Mononuclear cell (primary cell): Measurements from ENCODE around the gene HSP90AB1. TPM values are rescaled to one million over a fixed set of nuclear protein-coding genes. Genes with fewer than 3 reads are reported as not detected.
A peak's percentile ranks its signal among the peaks of the same experiment; 100 is the strongest.

Experiments
- H3K27me3 ChIP-seq: 2 replicates; pipeline ENCODE4 v1.6.0; 2011; ENCODE audit warnings: low read length, control low read depth; ENCODE audit not compliant: insufficient read depth
- H3K4me1 ChIP-seq: 2 replicates; pipeline ENCODE4 v1.5.1; 2011; ENCODE audit warnings: mild to moderate bottlenecking, low read length, control low read depth; ENCODE audit not compliant: insufficient read depth
- H3K4me3 ChIP-seq: 2 replicates; pipeline ENCODE4 v1.5.1; 2011; ENCODE audit warnings: mild to moderate bottlenecking, low read length, moderate library complexity
- H3K9me3 ChIP-seq: 2 replicates; pipeline ENCODE4 v1.5.1; 2011; ENCODE audit warnings: low read depth, mild to moderate bottlenecking, control low read depth, low read length
- total RNA-seq: library from RNA; depleted of rRNA; stranded (reverse); fragments of >200 nt; gene quantifications from one replicate; pipeline ENCODE4 v1.2.3, GENCODE V29; 2012

The HSP90AB1 gene
- total RNA-seq, 1 donor, result 442 TPM

DNA sequence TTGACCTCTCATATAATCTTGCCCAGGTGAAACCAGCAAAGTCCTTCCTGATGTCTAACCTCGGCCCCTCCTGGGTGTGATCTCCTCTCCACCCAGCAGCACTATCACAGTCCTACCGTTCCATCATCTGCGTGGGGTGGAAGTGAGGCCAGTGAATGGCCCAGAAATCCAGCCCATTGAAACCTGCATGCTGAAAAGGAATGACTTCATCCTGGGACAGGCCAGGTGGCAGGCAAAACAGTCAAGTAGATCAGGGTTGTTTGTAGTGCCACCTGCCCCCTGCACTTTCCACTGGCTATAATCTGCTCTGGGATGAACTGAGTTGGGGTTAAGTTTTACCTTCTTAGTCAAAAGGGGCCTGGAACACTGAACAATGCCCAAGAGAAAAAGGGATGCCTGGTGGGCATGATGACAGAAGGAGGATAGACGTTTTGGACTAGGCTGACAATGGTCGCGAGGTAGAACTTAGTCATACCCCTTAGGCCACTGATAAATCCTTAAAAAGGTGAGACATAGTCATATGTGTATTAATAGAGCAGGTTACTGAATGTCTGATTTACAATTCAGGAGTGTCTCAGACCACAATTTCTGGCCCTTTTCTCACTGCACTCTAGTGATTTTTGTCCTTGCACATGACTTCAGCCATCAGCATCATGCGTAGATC, 8.1 kb upstream of the HSP90AB1 start:
- no peaks in the 10 kb centered on the region for H3K27me3 ChIP-seq
- H3K4me3 ChIP-seq, result no peak overlapping the region
- H3K9me3 ChIP-seq, result no peaks in the 10 kb centered on the region
- H3K4me1 ChIP-seq, result peaks cover 24% of the 10 kb centered on the region

GRCh38 chr6:44243345-44243744, 3.6 kb upstream of the HSP90AB1 start:
- H3K4me3 ChIP-seq, result no peak overlapping the region
- H3K27me3 ChIP-seq, result no peaks in the 10 kb centered on the region
- peaks cover 15% of the 10 kb centered on the region for H3K4me1 ChIP-seq
- H3K9me3 ChIP-seq, result no peaks in the 10 kb centered on the region

- Histone ChIP-seq H3K27me3 (no peaks in the 10 kb centered on the region), H3K9me3 (no peaks in the 10 kb centered on the region), H3K4me1 (peaks cover 28% of the 10 kb centered on the region), H3K4me3 (peak overlapping the region; percentile 92)
Measured at GRCh38 chr6:44245391-44245911, 1.4 kb upstream of the HSP90AB1 start.

DNA sequence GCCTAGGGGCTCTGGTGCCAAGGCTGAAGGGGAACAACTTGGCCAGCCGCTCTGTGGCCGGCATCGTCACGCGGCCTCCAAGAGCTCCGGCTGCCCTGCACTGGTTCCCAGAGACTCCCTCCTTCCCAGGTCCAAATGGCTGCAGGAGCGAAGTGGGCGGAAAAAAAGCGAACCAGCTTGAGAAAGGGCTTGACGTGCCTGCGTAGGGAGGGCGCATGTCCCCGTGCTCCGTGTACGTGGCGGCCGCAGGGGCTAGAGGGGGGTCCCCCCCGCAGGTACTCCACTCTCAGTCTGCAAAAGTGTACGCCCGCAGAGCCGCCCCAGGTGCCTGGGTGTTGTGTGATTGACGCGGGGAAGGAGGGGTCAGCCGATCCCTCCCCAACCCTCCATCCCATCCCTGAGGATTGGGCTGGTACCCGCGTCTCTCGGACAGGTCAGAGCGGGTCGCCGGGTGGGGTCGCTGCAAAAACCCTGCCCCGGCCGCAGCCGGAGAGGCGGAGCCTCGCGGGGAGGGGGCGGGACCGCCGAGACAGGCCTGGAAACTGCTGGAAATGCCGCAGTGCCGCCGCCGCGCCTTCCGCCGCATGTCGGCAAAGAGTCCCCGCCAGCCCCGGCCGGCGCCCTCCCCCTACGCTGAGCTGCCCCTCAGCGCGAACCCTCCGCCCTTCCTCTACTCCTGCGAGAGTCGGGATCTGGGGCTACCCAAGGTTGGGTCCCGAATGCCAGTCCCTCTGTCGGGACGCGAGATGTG, 814 bp upstream of the HSP90AB1 start:
- H3K9me3 ChIP-seq, result no peaks in the 10 kb centered on the region
- peaks cover 28% of the 10 kb centered on the region for H3K4me1 ChIP-seq
- H3K27me3 ChIP-seq, result no peaks in the 10 kb centered on the region
- peak overlapping the region; percentile 92 for H3K4me3 ChIP-seq

DNA sequence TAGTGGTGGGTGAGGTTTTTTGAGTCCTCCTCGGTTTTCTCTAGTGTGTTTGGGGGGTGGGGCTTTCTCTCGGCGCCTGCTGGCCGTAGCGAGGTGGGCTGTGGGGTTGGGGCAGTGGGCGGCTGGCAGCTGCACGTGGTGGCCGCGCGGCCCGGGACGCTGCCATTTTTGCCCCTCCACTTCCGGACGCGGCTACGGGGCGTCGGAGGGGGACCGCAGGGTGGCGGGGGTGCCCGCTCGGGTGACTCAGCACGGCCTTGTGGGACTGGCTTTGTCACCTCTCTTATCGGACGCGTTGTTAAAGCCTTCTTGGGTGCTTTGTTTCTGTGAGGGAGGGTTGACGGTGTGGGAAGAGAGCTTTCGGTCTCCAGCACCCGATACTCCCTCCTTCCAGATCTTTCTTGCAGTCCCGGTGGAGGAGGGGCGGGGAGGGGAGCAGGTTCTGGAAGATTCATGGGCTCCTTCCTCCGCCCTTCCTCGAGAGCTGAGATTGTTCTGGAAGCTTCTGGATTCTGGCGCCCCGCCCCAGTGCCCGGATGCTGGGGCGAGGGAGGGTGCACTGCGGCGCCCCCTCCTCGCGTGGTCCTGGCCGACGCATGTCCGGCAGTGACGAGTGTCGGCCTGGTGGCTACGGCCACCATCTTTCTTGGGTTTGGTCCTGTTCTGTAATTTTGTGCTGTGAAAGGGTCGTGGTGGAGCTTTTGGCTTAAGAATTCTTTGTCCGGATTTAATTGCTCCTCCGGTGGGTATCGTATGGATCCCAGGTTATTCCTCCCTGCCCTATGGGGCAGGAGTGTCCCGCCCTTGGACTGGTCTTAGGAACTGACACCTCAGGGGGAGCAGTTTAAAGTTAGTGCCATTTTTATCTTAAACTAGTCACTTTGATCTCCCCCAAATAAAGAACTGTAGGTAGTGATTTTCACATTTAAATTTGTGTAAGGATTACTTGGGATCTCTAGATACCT, 719 bp downstream of the HSP90AB1 start:
- Histone ChIP-seq H3K27me3 (no peaks in the 10 kb centered on the region), H3K9me3 (no peaks in the 10 kb centered on the region), H3K4me3 (peak overlapping the region; percentile 92), H3K4me1 (peaks cover 28% of the 10 kb centered on the region)

GRCh38 chr6:44248579-44248978, 1.7 kb downstream of the HSP90AB1 start:
- peaks cover 28% of the 10 kb centered on the region for H3K4me1 ChIP-seq
- H3K9me3 ChIP-seq, result no peaks in the 10 kb centered on the region
- H3K27me3 ChIP-seq, result no peaks in the 10 kb centered on the region
- H3K4me3 ChIP-seq, result peak overlapping the region; percentile 92

- Histone ChIP-seq H3K27me3 (no peaks in the 10 kb centered on the region), H3K9me3 (no peaks in the 10 kb centered on the region), H3K4me3 (no peak overlapping the region), H3K4me1 (peaks cover 28% of the 10 kb centered on the region)
Measured at GRCh38 chr6:44249082-44249748, 2.3 kb downstream of the HSP90AB1 start.

DNA sequence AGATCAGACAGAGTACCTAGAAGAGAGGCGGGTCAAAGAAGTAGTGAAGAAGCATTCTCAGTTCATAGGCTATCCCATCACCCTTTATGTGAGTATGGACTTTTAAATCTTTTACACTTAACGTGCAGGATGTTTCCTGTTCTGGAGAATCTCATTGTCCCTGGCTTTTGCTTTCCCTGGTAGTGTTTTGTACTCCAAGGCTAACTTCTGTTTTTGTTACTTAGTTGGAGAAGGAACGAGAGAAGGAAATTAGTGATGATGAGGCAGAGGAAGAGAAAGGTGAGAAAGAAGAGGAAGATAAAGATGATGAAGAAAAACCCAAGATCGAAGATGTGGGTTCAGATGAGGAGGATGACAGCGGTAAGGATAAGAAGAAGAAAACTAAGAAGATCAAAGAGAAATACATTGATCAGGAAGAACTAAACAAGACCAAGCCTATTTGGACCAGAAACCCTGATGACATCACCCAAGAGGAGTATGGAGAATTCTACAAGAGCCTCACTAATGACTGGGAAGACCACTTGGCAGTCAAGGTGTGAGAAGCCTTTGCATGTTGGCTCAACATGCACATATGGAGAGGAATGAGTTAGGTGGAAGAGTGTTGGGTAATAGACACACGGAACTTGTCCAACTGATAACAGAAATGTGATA, 3.3 kb downstream of the HSP90AB1 start:
- no peaks in the 10 kb centered on the region for H3K27me3 ChIP-seq
- peaks cover 28% of the 10 kb centered on the region for H3K4me1 ChIP-seq
- no peaks in the 10 kb centered on the region for H3K9me3 ChIP-seq
- no peak overlapping the region for H3K4me3 ChIP-seq

DNA sequence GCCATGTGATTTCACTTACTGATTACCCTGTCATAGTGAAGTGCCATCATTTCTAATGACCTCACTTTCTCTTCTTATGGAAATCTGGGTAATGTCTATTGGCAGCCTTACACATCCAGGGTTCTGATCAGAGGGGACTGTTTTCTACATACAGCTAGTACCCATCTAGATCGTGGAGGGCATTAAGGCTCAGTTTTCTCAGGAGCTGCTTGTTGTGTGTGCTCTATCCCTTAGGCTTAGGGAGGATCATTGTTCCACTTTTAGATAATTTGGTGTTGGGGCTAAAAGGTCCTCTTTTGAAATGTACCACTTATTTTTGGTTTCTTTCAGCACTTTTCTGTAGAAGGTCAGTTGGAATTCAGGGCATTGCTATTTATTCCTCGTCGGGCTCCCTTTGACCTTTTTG, 3.8 kb downstream of the HSP90AB1 start:
- no peaks in the 10 kb centered on the region for H3K27me3 ChIP-seq
- H3K4me1 ChIP-seq, result peaks cover 26% of the 10 kb centered on the region

GRCh38 chr6:44251576-44252524, 4.9 kb downstream of the HSP90AB1 start:
- Histone ChIP-seq H3K4me1 (peaks cover 34% of the 10 kb centered on the region), H3K4me3 (no peak overlapping the region), H3K27me3 (no peaks in the 10 kb centered on the region), H3K9me3 (no peaks in the 10 kb centered on the region)

More for the DNA sequence above, 3.8 kb downstream of the HSP90AB1 start:
- Histone ChIP-seq H3K4me3 (no peak overlapping the region), H3K9me3 (no peaks in the 10 kb centered on the region)

DNA sequence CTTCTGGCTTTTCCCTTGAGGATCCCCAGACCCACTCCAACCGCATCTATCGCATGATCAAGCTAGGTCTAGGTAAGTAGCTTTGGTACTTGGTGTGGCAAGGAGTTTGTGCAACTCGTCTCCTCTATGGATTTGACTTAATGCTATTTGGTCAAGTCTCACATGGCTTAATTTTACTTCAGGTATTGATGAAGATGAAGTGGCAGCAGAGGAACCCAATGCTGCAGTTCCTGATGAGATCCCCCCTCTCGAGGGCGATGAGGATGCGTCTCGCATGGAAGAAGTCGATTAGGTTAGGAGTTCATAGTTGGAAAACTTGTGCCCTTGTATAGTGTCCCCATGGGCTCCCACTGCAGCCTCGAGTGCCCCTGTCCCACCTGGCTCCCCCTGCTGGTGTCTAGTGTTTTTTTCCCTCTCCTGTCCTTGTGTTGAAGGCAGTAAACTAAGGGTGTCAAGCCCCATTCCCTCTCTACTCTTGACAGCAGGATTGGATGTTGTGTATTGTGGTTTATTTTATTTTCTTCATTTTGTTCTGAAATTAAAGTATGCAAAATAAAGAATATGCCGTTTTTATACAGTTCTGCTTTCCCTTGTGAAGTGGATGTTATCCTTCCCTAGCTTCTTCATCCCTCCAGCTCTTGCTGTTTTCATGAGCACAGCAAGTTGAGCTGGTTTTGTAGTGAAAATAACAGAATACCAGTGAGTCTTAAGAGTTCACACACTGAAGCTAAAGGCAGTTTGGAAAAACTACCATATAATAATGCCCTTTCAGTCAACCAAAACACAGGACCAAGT, 6.6 kb downstream of the HSP90AB1 start:
- H3K4me3 ChIP-seq, result no peak overlapping the region
- no peaks in the 10 kb centered on the region for H3K27me3 ChIP-seq
- peaks cover 36% of the 10 kb centered on the region for H3K4me1 ChIP-seq
- H3K9me3 ChIP-seq, result no peaks in the 10 kb centered on the region

- Histone ChIP-seq H3K27me3 (no peaks in the 10 kb centered on the region), H3K4me3 (no peak overlapping the region), H3K9me3 (no peaks in the 10 kb centered on the region), H3K4me1 (peaks cover 35% of the 10 kb centered on the region)
Measured at GRCh38 chr6:44254191-44255104, 7.5 kb downstream of the HSP90AB1 start.
